NOMO-1 (cell line): ENCODE results near the gene SLC25A31.
A peak's percentile ranks its signal among the peaks of the same experiment; 100 is the strongest.

Experiments used
- DNase-seq, 2 experiments: peaks; one replicate each; lab custom pipeline; 2025; ENCODE audit not compliant: unreplicated experiment in 2 of 2; lab: John Stamatoyannopoulos, UW

Gene SLC25A31

DNA sequence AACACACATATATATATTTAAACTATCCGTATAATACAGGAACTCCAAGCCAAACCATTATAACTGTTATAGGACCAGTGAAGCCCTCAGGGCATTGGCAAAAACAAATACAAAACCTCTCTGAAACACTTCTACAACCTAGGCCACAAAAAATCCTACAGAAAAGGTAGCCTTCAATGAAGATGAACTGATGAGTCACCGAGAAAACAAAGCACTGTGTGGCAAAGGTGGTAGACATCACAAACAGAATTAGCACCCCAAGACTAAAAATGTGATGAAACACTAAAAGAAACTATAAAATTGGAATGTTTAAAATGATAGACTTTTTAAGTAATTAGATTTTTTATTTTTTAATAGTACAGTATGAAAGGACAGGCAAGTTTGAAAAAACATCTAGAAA is 46.4 kb downstream of the SLC25A31 start:
- DNase-seq: no peak

DNA sequence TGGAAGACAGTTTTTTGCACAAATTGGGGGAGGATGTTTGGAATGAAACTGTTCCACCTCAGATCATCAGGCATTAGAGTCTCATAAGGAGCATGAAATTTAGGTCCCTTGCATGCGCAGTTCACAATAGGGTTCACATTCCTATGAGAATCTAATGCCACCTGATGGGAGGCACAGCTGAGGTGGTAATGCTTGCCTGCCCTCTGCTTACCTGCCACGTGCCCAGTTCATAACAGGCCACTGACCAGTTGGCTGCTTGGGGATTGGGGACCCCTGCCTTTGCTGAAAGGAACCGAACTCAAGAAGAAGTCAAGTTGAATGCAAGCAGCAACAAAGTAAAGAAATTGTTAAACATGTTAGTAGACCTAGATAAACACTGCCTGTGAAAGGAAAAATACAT is 47.3 kb downstream of the SLC25A31 start:
- DNase-seq: no peak

DNA sequence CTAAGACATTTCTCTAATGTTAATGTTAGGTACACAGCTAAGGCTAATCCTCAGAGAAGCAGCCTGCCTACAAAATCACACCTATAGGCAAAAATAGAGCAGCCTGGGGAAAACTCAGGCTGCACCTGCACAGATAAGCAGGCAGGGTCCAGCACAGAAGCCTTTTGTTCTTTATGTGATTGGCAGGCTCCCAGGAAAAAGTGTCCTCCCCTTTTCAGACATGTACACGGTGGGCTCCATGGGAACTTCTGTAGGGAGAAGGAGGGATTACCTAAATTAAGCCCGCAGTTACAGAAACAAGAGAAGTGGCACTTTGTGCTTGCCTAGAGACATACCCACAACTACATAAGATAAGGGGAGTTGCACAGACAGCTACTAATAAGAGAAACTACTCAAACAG is 47.9 kb downstream of the SLC25A31 start:
- DNase-seq: no peak

DNA sequence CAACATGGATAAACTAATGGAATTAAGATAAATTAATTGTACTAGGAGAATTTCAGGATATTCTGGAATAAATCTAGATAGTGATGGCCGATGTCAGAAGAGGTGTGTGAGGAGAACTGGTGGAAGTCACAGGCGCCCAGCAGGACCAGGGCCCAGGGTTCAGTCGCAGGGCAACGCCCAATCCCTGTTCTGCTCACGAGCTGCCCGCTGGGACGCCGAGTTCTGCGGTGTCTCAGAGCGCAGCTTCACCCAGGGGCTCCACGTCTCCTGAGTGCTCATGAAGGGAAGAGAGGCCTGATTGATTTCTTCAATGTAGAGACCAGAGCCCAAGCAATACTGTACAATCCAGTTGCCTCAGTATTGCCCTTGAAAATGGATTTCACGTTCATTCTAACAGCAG is 50.4 kb downstream of the SLC25A31 start:
- no peak for DNase-seq

DNA sequence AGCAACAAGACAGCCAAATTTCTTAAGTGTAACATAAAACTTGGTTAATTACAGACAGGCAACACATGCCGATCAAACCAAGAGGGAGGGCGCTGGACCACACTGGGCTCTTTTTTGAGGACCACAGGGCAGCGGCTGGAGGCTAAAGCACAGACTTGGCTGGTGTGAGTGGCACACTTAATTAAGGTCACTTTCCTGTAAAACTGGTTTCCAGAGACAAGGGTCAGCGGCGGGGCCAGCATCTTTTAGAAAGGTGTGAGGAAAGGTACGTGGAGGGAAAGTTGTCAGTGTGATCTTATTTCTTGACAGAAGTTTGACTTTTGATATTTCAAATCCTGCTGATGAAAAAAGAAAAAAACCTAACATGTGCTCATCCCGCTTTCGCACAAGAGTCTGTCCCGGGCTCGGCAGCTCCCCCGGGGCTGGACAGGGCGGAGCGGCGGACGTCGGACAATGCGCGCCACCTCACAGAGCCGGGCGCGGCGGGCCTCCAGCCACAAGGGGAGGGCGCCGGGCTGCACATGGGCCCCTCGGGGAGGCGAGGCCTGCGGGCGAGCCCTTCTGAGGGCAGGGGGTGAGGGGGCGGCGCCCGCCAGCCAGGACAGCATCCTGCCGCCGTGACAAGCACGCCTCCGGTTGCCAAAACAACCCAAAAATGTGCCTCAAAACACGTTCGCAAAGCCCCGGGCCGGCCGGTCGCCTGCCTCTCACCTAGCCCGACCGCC is 51.3 kb downstream of the SLC25A31 start:
- DNase-seq: no peak

DNA sequence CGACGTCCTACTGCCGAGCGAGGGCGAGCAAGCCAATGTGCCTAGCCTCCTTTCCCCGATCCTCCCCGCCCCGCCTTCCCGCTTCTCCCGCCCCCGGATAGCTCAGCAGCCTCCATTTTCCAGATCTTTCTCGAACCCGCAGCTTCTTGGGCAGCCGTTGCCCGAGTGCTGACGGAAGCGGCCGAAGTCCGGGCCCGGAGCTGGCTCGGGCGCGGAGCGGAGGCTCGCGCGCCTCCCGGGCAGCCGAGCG is 51.8 kb downstream of the SLC25A31 start:
- DNase-seq: peak; percentile 65 to 86

DNA sequence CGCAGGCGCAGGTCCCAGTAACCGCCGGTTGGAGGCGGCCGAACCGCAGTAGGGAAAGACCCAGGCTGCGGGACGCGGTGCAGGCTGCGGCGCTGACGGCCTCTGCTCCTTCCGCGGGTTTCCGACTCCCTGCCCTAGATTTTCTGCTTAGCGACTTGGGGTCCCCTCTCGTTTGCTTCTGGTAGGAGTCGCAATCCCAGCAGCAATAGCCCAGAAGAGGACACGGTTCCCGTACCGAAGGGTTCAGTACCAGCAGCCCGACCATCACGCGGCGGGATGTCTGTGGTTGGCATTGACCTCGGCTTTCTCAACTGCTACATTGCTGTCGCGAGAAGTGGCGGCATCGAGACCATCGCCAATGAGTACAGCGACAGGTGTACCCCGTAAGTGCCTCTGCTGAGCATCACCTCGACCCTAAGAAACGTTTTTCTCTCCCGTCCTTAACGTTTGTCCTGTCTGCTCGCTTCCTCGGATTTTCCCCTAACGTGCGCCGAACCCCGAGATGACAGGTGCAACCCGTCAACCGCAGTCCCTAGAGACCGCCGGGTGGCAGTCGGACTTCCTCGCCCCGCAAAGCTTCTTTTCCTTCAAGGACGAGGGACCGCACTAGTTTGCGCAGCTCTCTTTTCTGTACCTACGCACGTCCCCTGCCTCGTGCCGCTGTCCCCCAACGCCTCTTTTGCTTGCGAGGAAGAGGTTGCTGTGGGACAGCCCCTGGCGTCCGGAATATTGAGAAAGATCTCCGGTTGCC is 52.2 kb downstream of the SLC25A31 start, which contains the start of gene HSPA4L:
HSPA4L (plus strand) TSS at position 48 of the 751 bp plus-strand sequence; CDS start at position 277, 229 bp downstream.
- DNase-seq: peak; percentile 28 to 64

DNA sequence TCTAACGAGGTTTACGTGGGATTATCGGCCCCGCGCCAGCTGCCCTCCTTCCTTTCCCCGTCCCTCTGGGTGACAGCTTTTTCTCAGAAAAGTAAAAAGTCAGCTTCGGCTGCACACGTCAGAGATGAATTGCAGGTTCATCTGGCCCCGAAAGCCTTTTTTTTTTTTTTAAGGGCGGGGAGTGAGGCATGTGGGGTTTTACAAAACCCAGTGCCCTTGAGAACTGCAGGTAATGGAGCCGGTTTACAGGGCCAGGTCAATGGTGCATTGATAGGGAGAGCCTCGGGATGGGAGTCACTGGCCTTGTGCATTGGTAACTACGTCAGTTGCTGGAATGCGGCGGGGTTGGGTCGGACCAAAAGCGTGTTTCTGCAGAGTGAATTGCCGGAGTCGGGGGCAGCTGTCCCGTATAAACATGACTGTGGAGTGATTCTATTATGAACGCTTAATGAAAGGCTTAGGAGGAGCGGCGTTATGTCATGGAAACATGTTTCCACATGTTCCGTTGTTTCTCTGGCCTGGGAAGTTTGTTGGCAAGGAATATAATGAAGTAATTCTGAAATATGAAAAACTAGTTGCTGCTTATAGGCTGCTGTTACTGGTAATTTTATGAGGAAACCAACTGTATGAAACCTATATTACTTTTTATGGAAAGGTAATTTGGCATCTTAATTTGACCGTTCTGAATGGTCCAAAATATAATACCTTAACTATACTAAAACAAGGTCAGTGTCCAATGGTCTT is 53.0 kb downstream of the SLC25A31 start:
- DNase-seq: no peak

DNA sequence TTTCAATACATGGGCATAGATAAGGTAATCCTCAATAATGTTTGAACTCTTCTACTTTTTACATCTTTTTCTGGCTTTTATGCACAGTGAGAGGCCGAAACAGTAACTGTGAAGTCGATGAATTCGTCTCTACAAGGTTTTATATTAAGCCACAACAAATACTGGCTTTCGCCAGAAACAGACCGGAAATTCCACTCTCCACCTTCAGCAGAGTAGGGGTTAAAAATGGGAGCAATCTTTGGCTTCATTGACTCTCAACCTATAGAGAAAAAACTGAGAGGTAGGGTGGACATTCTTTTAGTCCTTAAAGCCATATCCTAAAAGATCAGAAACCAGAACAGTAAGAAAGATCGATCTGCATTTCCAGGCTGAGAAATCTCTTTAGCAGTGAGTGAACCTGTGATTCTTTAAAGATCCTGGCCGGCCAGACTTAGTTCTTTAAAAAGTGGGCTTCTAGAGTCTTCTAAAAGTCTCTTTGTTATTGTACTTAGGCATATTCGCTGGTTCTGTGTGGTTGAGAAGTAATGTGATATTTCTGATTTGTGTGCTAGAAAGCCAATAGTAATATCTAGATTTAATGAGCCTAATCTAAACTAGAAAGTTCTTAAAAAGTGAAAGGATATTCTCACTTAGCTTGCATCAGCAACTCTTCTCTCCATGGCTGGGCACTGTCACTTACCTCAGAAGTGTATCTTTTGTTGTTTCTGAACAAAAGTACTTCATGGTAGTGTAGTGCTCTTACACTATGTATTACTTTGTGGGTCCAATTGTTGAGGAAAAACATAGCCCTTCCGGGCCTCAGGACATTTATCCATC is 54.0 kb downstream of the SLC25A31 start:
- DNase-seq: no peak

DNA sequence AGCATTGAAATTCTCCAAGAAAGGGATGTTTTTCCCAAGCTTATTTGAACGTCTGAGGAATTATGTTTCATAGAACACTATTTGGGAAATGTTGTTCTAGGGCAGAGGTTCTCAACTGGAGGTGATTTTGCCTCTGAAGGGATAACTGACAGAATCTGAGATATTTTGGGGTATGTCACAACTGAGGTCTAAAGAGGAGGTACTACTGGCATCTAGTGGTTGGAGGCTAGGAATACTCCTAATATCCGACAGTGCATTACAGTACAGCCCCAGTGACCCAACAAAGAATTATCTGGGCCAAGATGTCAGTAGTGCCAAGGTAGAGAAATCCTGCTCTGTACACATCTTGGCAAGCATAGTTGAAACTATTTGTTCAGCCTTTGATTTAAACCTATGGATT is 58.3 kb downstream of the SLC25A31 start:
- DNase-seq: peak in 1 of 2 experiments; percentile 15

DNA sequence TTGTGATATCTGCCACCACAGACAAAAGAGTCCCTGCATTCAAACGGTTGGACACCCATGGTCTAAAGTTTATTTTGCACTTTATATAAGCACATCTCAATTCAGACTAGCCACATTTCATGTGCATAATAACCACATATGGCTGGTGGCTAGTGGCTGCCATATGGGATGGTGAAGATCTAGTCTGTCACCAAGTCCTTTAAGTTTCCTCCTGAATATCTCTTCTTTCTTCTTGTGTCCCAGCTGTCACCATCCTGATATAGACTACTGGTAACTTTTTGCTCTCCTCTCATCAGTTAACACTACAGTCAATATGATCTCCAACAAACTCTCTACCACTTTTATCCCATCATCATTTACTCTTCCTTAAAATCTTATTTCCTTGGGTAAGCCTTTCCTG is 61.2 kb downstream of the SLC25A31 start:
- DNase-seq: no peak

DNA sequence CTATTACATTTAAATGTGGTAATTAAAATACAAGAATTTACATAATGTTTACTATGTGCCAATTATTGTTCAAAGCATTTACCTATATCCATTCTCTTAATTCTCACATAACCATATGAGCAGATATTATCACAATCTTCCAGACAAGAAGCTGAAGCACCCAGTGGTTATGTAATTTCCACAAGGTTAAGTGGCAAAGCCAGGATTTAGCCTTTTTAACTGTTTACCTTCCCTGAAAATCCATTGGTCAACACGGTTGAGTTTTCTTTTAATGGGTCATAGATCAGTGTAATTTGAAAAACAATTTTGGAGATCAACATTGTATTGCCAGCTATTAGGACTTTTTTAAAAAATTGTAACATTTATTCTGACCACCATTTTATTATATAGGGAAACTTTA is 63.3 kb downstream of the SLC25A31 start:
- no peak for DNase-seq

DNA sequence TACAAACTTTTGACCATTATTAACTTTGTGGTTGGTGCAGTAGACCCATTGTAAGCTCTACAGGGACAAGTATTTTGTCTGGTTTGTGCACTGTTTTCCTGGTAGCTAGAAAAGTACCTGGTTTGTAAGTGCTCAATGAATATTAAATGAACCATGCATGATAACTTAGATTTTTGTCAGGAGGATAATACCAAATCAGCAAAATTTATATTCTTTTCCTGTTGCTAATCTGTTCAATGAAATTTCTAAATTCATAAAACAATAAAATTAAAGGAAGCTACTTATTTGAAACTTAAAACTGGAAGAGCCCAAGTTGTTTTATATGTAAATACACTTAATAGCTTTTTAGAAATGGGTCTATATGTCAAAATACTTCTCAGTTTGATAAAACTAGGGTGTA is 69.5 kb downstream of the SLC25A31 start:
- DNase-seq: no peak

DNA sequence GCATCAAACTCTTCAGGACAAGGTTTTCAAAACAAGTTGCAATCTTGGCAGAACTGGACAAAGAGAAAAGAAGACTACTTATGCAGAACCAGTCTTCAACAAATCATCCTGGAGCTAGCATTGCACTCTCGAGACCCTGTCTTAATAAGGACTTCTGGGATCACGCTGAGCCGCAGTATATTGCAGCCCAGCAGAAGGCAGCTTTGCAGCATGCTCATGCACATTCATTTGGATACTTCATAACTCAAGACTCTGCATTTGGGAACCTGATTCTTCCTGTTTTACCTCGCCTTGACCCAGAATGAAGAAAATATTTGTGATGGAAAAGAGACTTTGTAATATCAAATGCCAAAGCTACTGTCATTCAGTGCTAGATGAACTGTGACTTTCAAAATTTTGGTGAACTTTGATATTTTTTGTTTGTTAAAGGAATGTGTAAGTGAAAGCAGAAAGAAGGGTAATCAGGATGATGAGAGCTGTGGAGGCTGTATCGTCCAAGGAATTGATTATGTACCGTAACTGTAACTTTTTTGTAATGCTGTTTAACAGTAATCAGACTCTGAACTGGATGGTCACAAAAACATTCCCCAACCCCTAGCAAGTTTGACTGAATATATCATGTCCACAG is 79.1 kb downstream of the SLC25A31 start:
- no peak for DNase-seq

DNA sequence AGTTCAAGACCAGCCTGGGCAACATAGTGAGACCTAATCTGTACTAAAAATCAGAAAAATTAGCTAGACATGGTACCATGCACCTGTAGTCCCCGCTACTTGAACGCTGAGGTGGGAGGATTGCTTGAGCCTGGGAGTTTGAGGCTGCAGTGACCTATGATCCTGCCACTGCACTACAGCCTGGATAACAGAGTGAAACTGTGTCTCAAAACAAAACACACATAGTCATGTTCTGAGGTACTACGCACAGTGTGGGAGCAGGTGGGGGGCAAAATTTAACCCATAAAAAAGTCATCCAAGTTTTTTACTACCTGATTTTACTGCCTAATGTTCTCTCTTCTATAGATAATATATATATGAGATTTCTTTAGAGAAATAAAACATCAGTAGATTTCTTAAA is 80.4 kb downstream of the SLC25A31 start:
- DNase-seq: no peak

DNA sequence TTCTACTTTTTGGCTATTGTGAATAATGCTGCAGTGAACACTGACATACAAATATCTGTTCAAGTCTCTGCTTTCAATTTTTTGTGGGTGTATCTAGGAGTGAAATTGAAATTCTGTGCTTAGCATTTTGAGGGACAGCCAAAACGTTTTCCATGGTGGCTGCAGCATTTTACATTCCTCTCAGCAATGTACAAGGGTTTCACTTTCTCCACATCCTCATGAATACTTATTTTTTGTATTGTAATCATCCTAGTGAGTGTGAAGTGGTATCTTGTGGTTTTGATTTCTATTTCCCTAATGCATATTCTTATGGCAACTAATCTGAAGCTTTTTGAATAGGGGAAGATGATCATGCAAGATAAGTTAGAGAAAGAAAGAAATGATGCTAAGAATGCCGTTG is 92.2 kb downstream of the SLC25A31 start:
- DNase-seq: no peak
